Gastroesophageal sphincter (tissue), 3 donors: ENCODE measurements around the gene PFDN1.

Experiments
- CTCF ChIP-seq, 4 experiments: fragments of 200-600 bp in 2 of 4; fragments of 450-650 bp in 2 of 4; sonication (generic) in 1 of 4; IDR thresholded peaks; one replicate each; pipeline ENCODE4 v1.5.1; 2017 to 2019; ENCODE audit warnings: antibody characterized with exemption in 4 of 4, mild to moderate bottlenecking in 2 of 4, moderate library complexity in 2 of 4
- EP300 ChIP-seq: sonication (generic); formaldehyde crosslinking; IDR thresholded peaks from one replicate; pipeline ENCODE4 v1.6.1; 2017; ENCODE audit warnings: antibody characterized with exemption, mild to moderate bottlenecking
- POLR2A ChIP-seq, 2 donors: fragments of 450-650 bp; IDR thresholded peaks; one replicate each; pipeline ENCODE4 v1.6.1; 2017; ENCODE audit warnings: antibody characterized with exemption in 2 of 2, mild to moderate bottlenecking in 2 of 2, moderate library complexity in 1 of 2

- TF ChIP-seq EP300 (no peak), CTCF (IDR thresholded peaks at IDR 0.05) (no peak), POLR2A (IDR thresholded peaks at IDR 0.05) (no peak)
Observed at GRCh38 chr5:140293849-140294100, 9.1 kb downstream of the PFDN1 start.
